ENCODE data around the gene DPP10.
"Not testable (repeated sequence)": the region's sequence is repeated elsewhere in the genome, so short reads cannot be mapped to it uniquely, and the experiment has no call there.

Gene DPP10

DNA sequence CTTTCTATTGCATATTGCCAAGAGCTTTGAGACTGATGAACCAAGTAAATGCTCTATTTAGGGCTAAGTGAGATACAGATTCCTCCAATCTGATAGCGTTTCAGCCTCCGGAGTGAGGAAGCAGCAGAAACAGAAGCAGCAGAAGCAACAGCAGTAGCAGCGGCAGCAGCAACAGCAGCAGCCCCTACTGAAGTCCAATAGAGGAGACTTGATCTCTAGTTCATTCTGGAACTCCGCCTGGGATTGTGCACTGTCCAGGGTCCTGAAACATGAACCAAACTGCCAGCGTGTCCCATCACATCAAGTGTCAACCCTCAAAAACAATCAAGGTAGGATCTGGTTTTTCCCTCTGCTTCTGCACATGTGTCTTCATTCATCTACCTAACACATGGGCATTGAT, at the start of gene DPP10:
Gene DPP10, plus strand, starts transcription at position 132 of the 400 bp plus-strand sequence.
- DNase-seq (ENCODE audit: low read depth in 1 of 2, low spot score in 1 of 2), result no peak

DNA sequence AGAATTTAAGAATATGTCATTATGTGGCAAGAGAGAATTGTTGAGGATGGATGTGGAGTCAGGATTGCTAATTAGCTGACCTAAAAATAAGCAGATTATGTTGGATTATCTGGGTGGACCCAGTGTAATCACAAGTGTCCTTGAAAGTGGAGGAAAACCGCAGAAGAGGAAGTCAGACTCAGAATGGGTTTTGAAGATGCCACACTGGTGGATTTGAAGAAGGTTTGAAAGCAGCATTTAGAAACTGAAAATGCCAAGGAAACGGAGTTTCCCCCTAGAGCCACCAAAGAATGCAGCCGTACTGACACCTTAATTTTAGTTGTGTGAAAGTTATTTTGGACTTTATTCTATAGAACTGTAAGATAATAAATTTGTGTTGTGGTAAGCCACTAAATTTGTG, 41.6 kb upstream of the DPP10 start:
- no peak for DNase-seq (ENCODE audit: low read depth in 1 of 2, low spot score in 1 of 2)

DNA sequence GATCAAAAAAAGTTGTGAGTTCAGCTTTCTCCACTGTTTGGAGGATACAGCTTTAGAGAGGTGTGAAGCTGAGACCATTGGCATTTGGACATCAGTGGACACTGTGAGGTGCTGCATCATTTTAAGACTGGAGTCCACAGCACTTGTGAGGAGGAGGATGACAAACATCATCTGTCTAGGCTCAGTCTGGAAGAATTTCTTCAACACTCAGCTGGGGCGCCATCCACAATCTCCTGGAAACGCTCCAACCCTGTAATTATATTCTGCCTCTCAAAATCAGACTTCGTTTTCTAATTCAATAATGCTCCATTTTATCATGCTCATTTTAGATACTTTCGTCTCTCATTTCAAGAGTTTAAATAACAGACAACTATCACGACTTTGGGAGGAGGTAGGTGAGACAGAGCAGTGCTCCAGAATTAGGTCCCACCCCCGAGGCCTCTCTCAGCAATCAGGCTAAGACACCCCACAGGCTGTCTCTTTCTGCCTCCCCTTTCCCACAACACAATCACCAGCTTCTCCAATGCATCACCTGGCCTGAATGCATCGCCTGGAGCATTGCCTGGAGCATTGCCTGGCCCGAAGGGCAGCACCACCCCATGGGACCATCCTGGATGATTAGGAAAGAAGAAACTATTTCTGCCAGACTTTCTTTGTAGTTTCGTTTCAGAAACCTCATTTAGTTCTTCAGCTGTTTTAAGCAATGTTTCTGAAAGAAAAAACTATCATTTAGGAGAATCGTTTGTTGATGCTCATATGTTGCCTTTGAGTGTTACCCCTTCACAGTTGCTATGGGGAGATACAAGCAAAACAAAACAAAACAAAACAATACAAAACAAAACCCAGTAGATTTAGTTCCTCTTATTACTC, 37.0 kb upstream of the DPP10 start:
- no peak for DNase-seq (ENCODE audit: low read depth in 1 of 2, low spot score in 1 of 2)

DNA sequence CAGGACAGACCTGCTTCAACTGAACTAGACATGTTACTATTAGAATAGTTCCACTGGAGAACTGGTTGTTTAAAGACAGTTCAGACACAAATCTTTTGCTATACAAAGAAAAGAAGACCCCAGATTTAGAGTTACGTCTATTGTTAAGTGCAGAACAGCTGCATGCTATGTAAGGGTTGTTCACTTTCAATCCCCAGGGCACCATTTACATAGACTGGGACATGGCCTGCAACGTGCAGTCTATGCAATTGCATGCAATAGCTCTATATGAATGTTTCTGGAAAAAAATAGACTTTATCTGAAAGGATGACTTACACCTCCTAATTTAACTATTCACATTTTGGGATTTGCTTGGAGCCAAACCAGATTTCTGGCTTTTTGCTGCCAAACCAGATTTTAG, 36.1 kb upstream of the DPP10 start:
- no peak for DNase-seq (ENCODE audit: low read depth in 1 of 2, low spot score in 1 of 2)

GRCh38 chr2:114407353-114407752, 35.1 kb upstream of the DPP10 start:
- not testable (repeated sequence) for DNase-seq (ENCODE audit: low read depth in 1 of 2, low spot score in 1 of 2)

DNA sequence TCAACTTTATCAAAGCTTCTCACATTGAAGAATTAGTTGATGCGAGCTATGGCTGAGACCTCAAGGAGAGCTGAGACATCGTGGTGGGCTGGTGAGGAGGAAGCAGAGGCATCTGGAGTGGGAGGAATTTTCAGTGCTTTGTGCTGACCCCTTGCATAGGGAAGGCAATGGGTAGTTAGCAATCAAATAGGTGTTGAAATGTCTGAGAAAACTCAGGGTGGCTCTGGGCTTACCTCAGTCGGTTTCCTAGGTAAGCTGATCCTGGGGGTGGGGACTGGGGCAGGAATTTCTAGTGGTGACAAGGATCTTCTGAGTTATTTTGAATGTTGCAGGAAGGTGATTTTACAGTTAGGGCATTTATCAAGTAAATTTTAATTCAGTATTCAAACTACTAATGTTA, 20.7 kb upstream of the DPP10 start:
- DNase-seq (ENCODE audit: low read depth in 1 of 2, low spot score in 1 of 2), result no peak

DNA sequence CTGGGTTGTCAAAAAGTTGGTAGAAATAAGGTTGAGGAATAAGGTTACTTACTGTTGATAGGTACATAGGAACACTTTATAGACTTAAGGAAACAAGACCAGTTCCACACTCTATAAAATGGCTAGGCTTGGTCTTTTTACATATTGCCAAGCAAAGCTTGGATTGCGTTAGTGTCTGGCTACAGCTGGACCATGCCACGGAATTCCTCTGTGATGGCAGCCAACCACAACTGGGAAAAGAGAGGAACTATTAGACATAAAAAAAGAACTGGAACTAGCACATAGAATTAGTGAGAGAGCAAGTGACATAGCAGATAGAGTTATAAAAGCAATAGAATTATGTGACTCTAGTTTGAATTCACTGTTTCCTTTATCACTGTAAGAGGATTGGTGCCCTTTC, 17.7 kb upstream of the DPP10 start:
- no peak for DNase-seq (ENCODE audit: low read depth in 1 of 2, low spot score in 1 of 2)

- DNase-seq (ENCODE audit: low read depth in 1 of 2, low spot score in 1 of 2), result no peak
These were observed 15.7 kb upstream of the DPP10 start for GRCh38 chr2:114426756-114427155.

- no peak for DNase-seq (ENCODE audit: low read depth in 1 of 2, low spot score in 1 of 2)
These were observed 6.1 kb upstream of the DPP10 start for GRCh38 chr2:114436329-114436728.

- DNase-seq (ENCODE audit: low read depth in 1 of 2, low spot score in 1 of 2), result no peak
These were observed 4.1 kb downstream of the DPP10 start for GRCh38 chr2:114446571-114446970.

DNA sequence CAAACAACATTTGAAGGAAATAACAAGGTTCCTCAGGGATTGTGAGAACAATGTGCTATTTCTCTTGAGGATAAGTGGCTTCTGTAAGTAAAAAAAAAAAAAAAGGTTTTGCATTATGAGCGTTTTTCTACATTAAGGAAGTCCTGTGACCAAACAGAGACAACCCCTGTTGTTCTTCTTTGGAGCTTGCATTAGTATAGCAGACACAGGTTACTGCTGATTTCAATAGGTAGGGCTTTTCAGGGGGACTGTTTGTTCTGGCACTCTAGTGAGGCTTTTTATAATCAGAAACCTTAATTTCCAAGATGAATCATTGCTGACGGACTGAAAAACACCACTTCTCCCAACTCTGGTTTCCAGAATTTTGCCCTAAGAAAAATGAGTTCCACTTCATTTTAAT, 8.2 kb downstream of the DPP10 start:
- DNase-seq (ENCODE audit: low read depth in 1 of 2, low spot score in 1 of 2), result no peak

GRCh38 chr2:114456566-114456965, 14.1 kb downstream of the DPP10 start:
- no peak for DNase-seq (ENCODE audit: low read depth in 1 of 2, low spot score in 1 of 2)

GRCh38 chr2:114457956-114458355, 15.5 kb downstream of the DPP10 start:
- no peak for DNase-seq (ENCODE audit: low read depth in 1 of 2, low spot score in 1 of 2)

GRCh38 chr2:114461116-114461515, 18.7 kb downstream of the DPP10 start:
- no peak for DNase-seq (ENCODE audit: low read depth in 1 of 2, low spot score in 1 of 2)

DNA sequence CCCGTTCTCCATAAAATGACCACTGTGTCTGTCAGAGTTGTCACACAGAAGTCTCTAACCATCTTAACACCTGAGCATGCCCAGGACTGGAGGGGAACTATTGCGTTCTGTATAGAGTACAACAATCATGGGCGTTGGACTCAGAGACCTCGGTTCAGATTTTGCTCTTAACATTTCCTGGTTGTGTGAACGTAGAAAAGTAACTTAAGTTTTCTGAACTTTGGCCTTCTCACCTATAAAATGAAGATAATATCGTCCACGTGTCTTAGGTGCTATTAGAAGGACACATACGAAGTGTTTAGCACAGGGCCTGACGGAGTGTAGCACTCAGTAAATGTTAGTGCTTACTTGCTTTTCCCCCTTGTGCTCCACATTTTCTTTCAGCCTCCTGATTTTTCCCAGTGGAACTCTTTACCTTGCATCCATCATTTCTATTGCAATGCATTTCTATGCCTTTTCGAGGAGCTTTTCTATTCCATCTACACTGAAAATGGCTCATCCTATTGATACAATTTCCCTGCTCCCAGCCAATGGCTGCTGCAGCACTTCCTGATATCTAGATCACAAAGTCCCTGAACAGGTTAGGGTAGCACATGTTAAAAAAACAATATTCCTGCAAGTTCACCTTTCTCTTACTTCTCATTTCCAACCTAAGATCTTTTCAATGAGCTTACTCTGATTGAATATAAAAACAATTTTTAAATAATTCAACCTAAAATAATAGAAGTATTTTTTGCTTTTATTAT, 22.7 kb downstream of the DPP10 start:
- no peak for DNase-seq (ENCODE audit: low read depth in 1 of 2, low spot score in 1 of 2)

DNA sequence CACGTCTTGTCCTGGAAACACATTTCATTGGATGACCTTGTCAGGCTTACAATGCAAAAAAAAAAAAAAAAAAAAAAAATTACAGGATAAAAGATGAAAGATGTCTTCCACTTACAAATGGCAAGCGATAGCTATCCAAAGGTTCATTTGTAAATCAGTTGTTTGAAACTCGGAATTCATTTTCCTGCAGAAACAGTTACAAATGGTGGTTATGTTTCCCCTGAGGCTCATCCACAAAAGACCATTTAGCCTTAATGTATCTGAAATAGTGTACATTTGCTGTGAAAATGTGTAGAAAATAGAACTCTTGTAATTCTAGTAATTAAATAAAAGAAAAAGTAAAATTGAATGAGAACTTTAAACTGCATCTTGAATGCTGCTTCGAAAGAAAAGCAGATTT, 25.9 kb downstream of the DPP10 start:
- no peak for DNase-seq (ENCODE audit: low read depth in 1 of 2, low spot score in 1 of 2)

GRCh38 chr2:114472246-114472645, 29.8 kb downstream of the DPP10 start:
- DNase-seq (ENCODE audit: low read depth in 1 of 2, low spot score in 1 of 2), result no peak

DNA sequence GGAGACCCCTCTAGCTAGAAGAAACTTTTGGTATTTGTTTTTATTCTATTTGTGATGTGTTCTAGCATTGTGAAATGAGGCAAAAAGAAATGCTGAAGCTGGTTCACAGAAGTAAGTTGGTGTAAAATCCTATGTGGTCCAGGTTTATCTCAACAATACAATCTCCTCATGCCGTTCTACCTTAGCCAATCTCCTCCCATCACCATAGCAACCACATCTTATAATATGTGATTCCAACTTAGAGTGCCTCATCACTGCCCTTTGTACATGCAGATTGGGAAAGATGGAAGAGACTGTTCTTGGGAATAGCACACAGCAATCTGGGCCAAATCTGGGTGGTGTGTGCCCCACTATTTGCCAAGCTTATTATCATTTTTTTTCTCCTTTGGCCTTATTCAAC, 30.3 kb downstream of the DPP10 start:
- DNase-seq (ENCODE audit: low read depth in 1 of 2, low spot score in 1 of 2), result no peak

GRCh38 chr2:114488841-114489530, 46.5 kb downstream of the DPP10 start:
- no peak for DNase-seq (ENCODE audit: low read depth in 1 of 2, low spot score in 1 of 2)

GRCh38 chr2:114495046-114495445, 52.6 kb downstream of the DPP10 start:
- DNase-seq (ENCODE audit: low read depth in 1 of 2, low spot score in 1 of 2), result no peak

DNA sequence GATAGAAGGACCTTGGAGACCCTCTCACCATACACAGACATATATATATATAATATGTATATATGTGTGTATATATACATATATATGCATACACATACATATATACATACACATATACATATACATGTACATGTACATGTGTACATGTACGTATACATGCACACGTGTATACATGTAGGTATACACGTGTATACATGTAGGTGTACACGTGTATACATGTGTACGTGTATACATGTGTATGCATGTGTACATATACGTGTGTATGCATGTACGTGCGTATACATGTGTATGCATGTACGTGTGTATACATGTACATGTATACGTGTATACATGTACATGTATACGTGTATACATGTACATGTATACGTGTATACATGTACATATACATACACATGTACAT, 54.5 kb downstream of the DPP10 start:
- no peak for DNase-seq (ENCODE audit: low read depth in 1 of 2, low spot score in 1 of 2)

GRCh38 chr2:114499101-114499500, 56.7 kb downstream of the DPP10 start:
- no peak for DNase-seq (ENCODE audit: low read depth in 1 of 2, low spot score in 1 of 2)
